A549 (cell line): ENCODE measurements around the gene DLGAP1. TPM values are rescaled to one million over a fixed set of nuclear protein-coding genes. Genes with fewer than 3 reads are reported as not detected.

Experiments used
- ATAC-seq, 2 experiments: fragments of 200-7000 bp in 1 of 2; fragments of >200 bp in 1 of 2; cut with Nextera tagmentation in 1 of 2; cut with Tn5 transposase in 1 of 2; 3 replicates each; pipeline versions ENCODE4 v1.8.0 to v1.9.1; 2018 to 2020; ENCODE audit warnings: mild to moderate bottlenecking in 1 of 2, moderate library complexity in 1 of 2
- CTCF ChIA-PET: fragments of 300-600 bp; sonication (Branson Sonifier 250); formaldehyde crosslinking; extraction: SDS; loops from one replicate; lab custom pipeline; 2021; ENCODE audit warnings: antibody characterized with exemption, inconsistent platforms; lab: Yijun Ruan, JAX
- POLR2A ChIA-PET: fragments of 350-600 bp; formaldehyde crosslinking; extraction: SDS; loops from one replicate; lab custom pipeline; 2021; ENCODE audit warnings: antibody characterized with exemption, inconsistent platforms; lab: Yijun Ruan, JAX
- DNase-seq, 2 experiments: peaks; one replicate each; pipeline versions ENCODE4 v3.0.0 to v3.0.0-alpha.2; 2011 to 2016; ENCODE audit warnings: low read depth in 1 of 2, low spot score in 1 of 2
- FAIRE-seq: peaks from 2 replicates; lab custom pipeline; 2011; peaks lifted over from hg19 to GRCh38; lab: Jason Lieb, UNC
- H3K27ac ChIP-seq, 2 experiments: fragments of >200 bp; sonication (Bioruptor Twin); formaldehyde crosslinking; 3 replicates each; pipeline ENCODE4 v1.5.1; 2016 to 2017
- H3K4me1 ChIP-seq: fragments of >200 bp; sonication (Bioruptor Twin); formaldehyde crosslinking; 3 replicates; pipeline ENCODE4 v1.6.1; 2016
- H3K4me2 ChIP-seq: fragments of >200 bp; sonication (Bioruptor Twin); formaldehyde crosslinking; 3 replicates; pipeline ENCODE4 v1.6.1; 2016
- H3K4me3 ChIP-seq: fragments of >200 bp; sonication (Bioruptor Twin); formaldehyde crosslinking; 3 replicates; pipeline ENCODE4 v1.5.1; 2016
- H3K9me3 ChIP-seq: fragments of >200 bp; sonication (Bioruptor Twin); formaldehyde crosslinking; 3 replicates; pipeline ENCODE4 v1.6.1; 2016
- CBX2 ChIP-seq: fragments of 200-600 bp; sonication (generic); IDR thresholded peaks from 2 replicates; pipeline ENCODE4 v1.6.1; 2016; ENCODE audit warnings: low read depth, mild to moderate bottlenecking, borderline replicate concordance
- CHD2 ChIP-seq: fragments of 150-350 bp; IDR thresholded peaks from 2 replicates; pipeline ENCODE4 v1.6.1; 2014; ENCODE audit warnings: low read length; ENCODE audit not compliant: partially characterized antibody
- E2F6 ChIP-seq: IDR thresholded peaks from 2 replicates; pipeline ENCODE4 v1.6.1; 2012; ENCODE audit warnings: low read depth, borderline replicate concordance
- EHMT2 ChIP-seq: fragments of 200-600 bp; sonication (generic); IDR thresholded peaks from 2 replicates; pipeline ENCODE4 v1.6.1; 2016; ENCODE audit warnings: antibody characterized with exemption, low read depth, mild to moderate bottlenecking, moderate library complexity
- EP300 ChIP-seq, 2 experiments: fragments of >200 bp; sonication (Bioruptor Twin); formaldehyde crosslinking; IDR thresholded peaks; 2 replicates in 1 of 2; 3 replicates in 1 of 2; pipeline ENCODE4 v1.6.1; 2016 to 2017
- FOSB ChIP-seq: fragments of 250-450 bp; sonication (Bioruptor Pico); IDR thresholded peaks from 2 replicates; pipeline ENCODE4 v1.5.0; 2020; ENCODE audit warnings: mild to moderate bottlenecking, moderate library complexity
- GATA3 ChIP-seq: IDR thresholded peaks from 2 replicates; pipeline ENCODE4 v1.6.1; 2012; ENCODE audit warnings: borderline replicate concordance
- HES2 ChIP-seq: fragments of >200 bp; sonication (Bioruptor Twin); formaldehyde crosslinking; IDR thresholded peaks from 2 replicates; pipeline ENCODE4 v1.6.1; 2016
- HEYL ChIP-seq: fragments of 250-450 bp; sonication (Bioruptor Pico); IDR thresholded peaks from 2 replicates; pipeline ENCODE4 v1.8.0; 2021; ENCODE audit warnings: mild to moderate bottlenecking, moderate library complexity
- HOXA7 ChIP-seq: fragments of 250-450 bp; sonication (Bioruptor Pico); IDR thresholded peaks from 2 replicates; pipeline ENCODE4 v1.5.0; 2020; ENCODE audit warnings: mild to moderate bottlenecking, moderate library complexity
- HOXB13 ChIP-seq: fragments of 250-450 bp; sonication (Bioruptor Pico); IDR thresholded peaks from 2 replicates; pipeline ENCODE4 v1.5.0; 2020; ENCODE audit warnings: low read depth, mild to moderate bottlenecking, moderate library complexity
- JUN ChIP-seq, 2 experiments: fragments of >200 bp; sonication (Bioruptor Twin); formaldehyde crosslinking; IDR thresholded peaks; 2 replicates in 1 of 2; 3 replicates in 1 of 2; pipeline ENCODE4 v1.6.1; 2016 to 2017
- JUNB ChIP-seq: fragments of >200 bp; sonication (Bioruptor Twin); formaldehyde crosslinking; IDR thresholded peaks from 2 replicates; pipeline ENCODE4 v1.6.1; 2016
- MAFK ChIP-seq: fragments of 450-650 bp; IDR thresholded peaks from 2 replicates; pipeline ENCODE4 v1.6.1; 2014; ENCODE audit not compliant: partially characterized antibody
- MYC ChIP-seq: IDR thresholded peaks from 2 replicates; pipeline ENCODE4 v1.6.1; 2012; ENCODE audit warnings: mild to moderate bottlenecking, inconsistent platforms, low read length, improper control_type of control experiment, borderline replicate concordance
- NPAS2 ChIP-seq: fragments of 250-450 bp; sonication (Bioruptor Pico); IDR thresholded peaks from 2 replicates; pipeline ENCODE4 v1.8.0; 2022; ENCODE audit warnings: mild to moderate bottlenecking, moderate library complexity, borderline replicate concordance
- NR3C1 ChIP-seq: fragments of >200 bp; sonication (Bioruptor Twin); formaldehyde crosslinking; IDR thresholded peaks from 3 replicates; pipeline ENCODE4 v1.6.1; 2017
- RAD21 ChIP-seq, 2 experiments: fragments of >200 bp in 1 of 2; sonication (Bioruptor Twin) in 1 of 2; formaldehyde crosslinking in 1 of 2; IDR thresholded peaks in 1 of 2; conservative IDR thresholded peaks in 1 of 2; 2 replicates in 1 of 2; 3 replicates in 1 of 2; pipeline ENCODE4 v1.6.1; 2012 to 2018; ENCODE audit warnings: inconsistent platforms in 1 of 2
- RARB ChIP-seq: fragments of 250-450 bp; sonication (Bioruptor Pico); IDR thresholded peaks from 2 replicates; pipeline ENCODE4 v1.8.0; 2021; ENCODE audit warnings: mild to moderate bottlenecking, moderate library complexity
- RNF2 ChIP-seq: fragments of 200-600 bp; sonication (generic); IDR thresholded peaks from 2 replicates; pipeline ENCODE4 v1.6.1; 2016; ENCODE audit warnings: low read depth, mild to moderate bottlenecking, antibody characterized with exemption, moderate library complexity, borderline replicate concordance
- ZFP36 ChIP-seq: fragments of 450-650 bp; IDR thresholded peaks from 2 replicates; pipeline ENCODE4 v1.6.1; 2014; ENCODE audit warnings: borderline replicate concordance; ENCODE audit not compliant: partially characterized antibody
- ZNF302 ChIP-seq: fragments of 250-450 bp; sonication (Bioruptor Pico); IDR thresholded peaks from 2 replicates; pipeline ENCODE4 v1.9.0; 2021; ENCODE audit warnings: inconsistent platforms, mild to moderate bottlenecking, moderate library complexity
- ZSCAN20 ChIP-seq: fragments of 250-450 bp; sonication (Bioruptor Pico); IDR thresholded peaks from 2 replicates; pipeline ENCODE4 v1.8.0; 2022; ENCODE audit warnings: mild to moderate bottlenecking, moderate library complexity
- WGBS: methylation state at CpG from one replicate; pipeline ENCODE4 v1.1.6; 2017; ENCODE audit errors: missing lambda C conversion rate; 5-methylcytosine and 5-hydroxymethylcytosine counted together
- polyA plus RNA-seq, 4 experiments: library from polyadenylated mRNA; depleted of rRNA in 3 of 4; stranded (reverse); fragments of >200 nt; fragmentation: RNase III in 1 of 4; extraction: RNeasy Plus Mini Kit Qiagen cat#74134 plus additional on column Dnase treatment in 1 of 4; gene quantifications; 2 replicates in 3 of 4; 3 replicates in 1 of 4; pipeline ENCODE4 v1.2.3, GENCODE V29; 2011 to 2017
- TF ChIP-seq, protein P1 (sequence below): IDR thresholded peaks from 2 replicates; pipeline ENCODE4 v1.6.1; 2012
- TF ChIP-seq, protein P2 (sequence below): fragments of 200-600 bp; sonication (generic); IDR thresholded peaks from 2 replicates; pipeline ENCODE4 v1.6.1; 2016; ENCODE audit warnings: antibody characterized with exemption, mild to moderate bottlenecking, moderate library complexity

Gene DLGAP1
- polyA plus RNA-seq, 2 of the 4 experiments (the other 2 are of a cell fraction): 0.04 to 0.12 TPM

DNA sequence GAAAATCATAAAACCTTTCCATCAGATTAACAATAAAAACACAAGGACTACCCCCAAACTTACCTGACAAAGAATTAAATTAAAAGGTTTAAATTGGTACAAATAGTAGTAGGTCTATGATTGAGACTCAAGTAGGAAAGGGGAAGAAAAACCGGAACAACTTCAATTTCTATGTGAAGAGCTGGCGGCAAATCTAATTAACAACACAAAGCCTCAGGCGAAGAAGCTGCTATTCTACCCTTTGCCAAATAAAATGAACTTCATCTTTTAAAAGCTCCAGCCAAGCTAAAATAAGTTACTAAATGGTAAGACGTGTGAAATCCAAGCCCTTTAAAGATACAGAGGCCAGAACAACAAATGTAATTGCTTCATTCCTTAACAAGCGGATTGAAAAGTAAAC is 146.5 kb downstream of the DLGAP1 start:
- Histone ChIP-seq H3K4me2 (no peak overlapping the region), H3K27ac (no peak overlapping the region), H3K9me3 (no peaks in the 10 kb centered on the region), H3K4me1 (no peaks in the 10 kb centered on the region), H3K4me3 (no peak overlapping the region)
- ATAC-seq (no peak), DNase-seq (no peak), FAIRE-seq (no peak)
- no peak for TF ChIP-seq RAD21 (conservative IDR thresholded peaks at IDR 0.05 in 1 of 2, IDR thresholded peaks at IDR 0.05 in 1 of 2)
- TF ChIP-seq, protein P1, sequence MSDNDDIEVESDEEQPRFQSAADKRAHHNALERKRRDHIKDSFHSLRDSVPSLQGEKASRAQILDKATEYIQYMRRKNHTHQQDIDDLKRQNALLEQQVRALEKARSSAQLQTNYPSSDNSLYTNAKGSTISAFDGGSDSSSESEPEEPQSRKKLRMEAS: no peak
- no peak for TF ChIP-seq HOXB13 (CRISPR knock-in tag)
- TF ChIP-seq HES2: no peak
- no peak for TF ChIP-seq EHMT2
- ChIA-PET CTCF (no interaction called here), POLR2A (no interaction called here)
- 45% methylated on average over 5 of the region's 5 CpGs for WGBS

GRCh38 chr18:4299395-4299794 is 155.7 kb downstream of the DLGAP1 start:
- FAIRE-seq (no peak), ATAC-seq (no peak), DNase-seq (no peak)
- Histone ChIP-seq H3K4me3 (no peak overlapping the region), H3K9me3 (no peaks in the 10 kb centered on the region), H3K4me1 (no peaks in the 10 kb centered on the region), H3K27ac (no peak overlapping the region)
- POLR2A ChIA-PET: no interaction called here
- TF ChIP-seq RNF2 (no peak), ZSCAN20 (no peak), GATA3 (no peak), JUN (IDR thresholded peaks at IDR 0.05) (no peak), NR3C1 (no peak), MAFK (no peak), RARB (no peak), MYC (no peak), NPAS2 (CRISPR knock-in tag) (no peak), EHMT2 (no peak), HEYL (no peak), ZNF302 (no peak), JUNB (no peak), CBX2 (no peak), CHD2 (no peak), FOSB (no peak), HOXA7 (no peak), EP300 (IDR thresholded peaks at IDR 0.05) (no peak), RAD21 (conservative IDR thresholded peaks at IDR 0.05 in 1 of 2, IDR thresholded peaks at IDR 0.05 in 1 of 2) (no peak)
- TF ChIP-seq, protein P2, sequence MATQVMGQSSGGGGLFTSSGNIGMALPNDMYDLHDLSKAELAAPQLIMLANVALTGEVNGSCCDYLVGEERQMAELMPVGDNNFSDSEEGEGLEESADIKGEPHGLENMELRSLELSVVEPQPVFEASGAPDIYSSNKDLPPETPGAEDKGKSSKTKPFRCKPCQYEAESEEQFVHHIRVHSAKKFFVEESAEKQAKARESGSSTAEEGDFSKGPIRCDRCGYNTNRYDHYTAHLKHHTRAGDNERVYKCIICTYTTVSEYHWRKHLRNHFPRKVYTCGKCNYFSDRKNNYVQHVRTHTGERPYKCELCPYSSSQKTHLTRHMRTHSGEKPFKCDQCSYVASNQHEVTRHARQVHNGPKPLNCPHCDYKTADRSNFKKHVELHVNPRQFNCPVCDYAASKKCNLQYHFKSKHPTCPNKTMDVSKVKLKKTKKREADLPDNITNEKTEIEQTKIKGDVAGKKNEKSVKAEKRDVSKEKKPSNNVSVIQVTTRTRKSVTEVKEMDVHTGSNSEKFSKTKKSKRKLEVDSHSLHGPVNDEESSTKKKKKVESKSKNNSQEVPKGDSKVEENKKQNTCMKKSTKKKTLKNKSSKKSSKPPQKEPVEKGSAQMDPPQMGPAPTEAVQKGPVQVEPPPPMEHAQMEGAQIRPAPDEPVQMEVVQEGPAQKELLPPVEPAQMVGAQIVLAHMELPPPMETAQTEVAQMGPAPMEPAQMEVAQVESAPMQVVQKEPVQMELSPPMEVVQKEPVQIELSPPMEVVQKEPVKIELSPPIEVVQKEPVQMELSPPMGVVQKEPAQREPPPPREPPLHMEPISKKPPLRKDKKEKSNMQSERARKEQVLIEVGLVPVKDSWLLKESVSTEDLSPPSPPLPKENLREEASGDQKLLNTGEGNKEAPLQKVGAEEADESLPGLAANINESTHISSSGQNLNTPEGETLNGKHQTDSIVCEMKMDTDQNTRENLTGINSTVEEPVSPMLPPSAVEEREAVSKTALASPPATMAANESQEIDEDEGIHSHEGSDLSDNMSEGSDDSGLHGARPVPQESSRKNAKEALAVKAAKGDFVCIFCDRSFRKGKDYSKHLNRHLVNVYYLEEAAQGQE: no peak
- TF ChIP-seq, all 56 proteins: peak for 0
- CTCF ChIA-PET: no interaction called here
- no peak overlapping the region for H3K4me2 ChIP-seq

DNA sequence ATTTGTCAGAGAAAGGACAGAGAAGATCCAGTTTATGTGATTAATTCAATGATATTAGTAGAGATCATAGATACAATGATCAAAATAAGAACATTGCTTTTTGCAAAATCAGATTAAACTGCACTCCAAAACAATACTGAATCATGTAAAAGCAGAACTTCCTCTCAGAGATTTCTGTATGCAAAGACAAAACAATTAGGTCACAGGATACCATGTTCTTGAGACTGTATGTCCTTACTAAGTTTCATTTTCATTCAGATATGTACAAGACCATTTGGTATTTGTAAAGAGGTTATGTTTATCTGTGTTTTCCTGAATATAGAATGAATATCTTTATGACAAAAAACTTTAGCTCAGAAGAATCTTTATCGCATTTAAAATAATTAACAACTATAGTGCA is 161.8 kb downstream of the DLGAP1 start:
- WGBS: 51% methylated on average over 1 of the region's 1 CpG
- no peak overlapping the region for H3K4me3 ChIP-seq
- FAIRE-seq (no peak), ATAC-seq (no peak), DNase-seq (no peak)
- H3K4me2 ChIP-seq: no peak overlapping the region
- H3K27ac ChIP-seq: no peak overlapping the region
- no peaks in the 10 kb centered on the region for H3K4me1 ChIP-seq
- POLR2A ChIA-PET: no interaction called here
- CTCF ChIA-PET: no interaction called here
- TF ChIP-seq, protein P2: no peak
- TF ChIP-seq ZFP36: no peak
- TF ChIP-seq EP300 (IDR thresholded peaks at IDR 0.05): no peak
- no peak for TF ChIP-seq GATA3
- no peak for TF ChIP-seq E2F6
- H3K9me3 ChIP-seq: no peaks in the 10 kb centered on the region
